Ovary (tissue), 9 donors: ENCODE results near the gene TEX51. TPM values are rescaled to one million over a fixed set of nuclear protein-coding genes. Genes with fewer than 3 reads are reported as not detected.

ENCODE experiments used
- DNase-seq, 5 donors: peaks; one replicate each; pipeline ENCODE4 v3.0.0-alpha.2; 2019 to 2020
- H3K27ac ChIP-seq, 2 donors: fragments of 200-600 bp; one replicate each; pipeline versions ENCODE4 v1.5.1 to v1.8.0; 2019 to 2022
- H3K27me3 ChIP-seq: fragments of 200-600 bp; one replicate; pipeline ENCODE4 v1.8.0; 2022
- H3K36me3 ChIP-seq: fragments of 200-600 bp; sonication (generic); one replicate; pipeline ENCODE4 v1.5.1; 2019
- H3K4me1 ChIP-seq: one replicate; pipeline ENCODE4 v1.8.1; 2013; ENCODE audit warnings: mild to moderate bottlenecking, moderate library complexity; ENCODE audit not compliant: insufficient read depth
- H3K4me3 ChIP-seq: fragments of 200-600 bp; sonication (generic); one replicate; pipeline ENCODE4 v1.5.1; 2017
- H3K9me3 ChIP-seq, 2 donors: fragments of 200-600 bp in 1 of 2; sonication (generic) in 1 of 2; one replicate each; pipeline versions ENCODE4 v1.5.1 to v1.8.1; 2013 to 2019; ENCODE audit warnings: mild to moderate bottlenecking in 1 of 2, moderate library complexity in 1 of 2
- CTCF ChIP-seq, 3 donors: fragments of 450-650 bp in 2 of 3; fragments of 200-600 bp in 1 of 3; IDR thresholded peaks; one replicate each; pipeline versions ENCODE4 v1.5.1 to v1.8.0; 2016 to 2022; ENCODE audit warnings: antibody characterized with exemption in 3 of 3, mild to moderate bottlenecking in 1 of 3
- EP300 ChIP-seq: sonication (generic); formaldehyde crosslinking; IDR thresholded peaks from one replicate; pipeline ENCODE4 v1.6.1; 2017; ENCODE audit warnings: antibody characterized with exemption
- POLR2A ChIP-seq: fragments of 450-650 bp; IDR thresholded peaks from one replicate; pipeline ENCODE4 v1.6.1; 2017; ENCODE audit warnings: antibody characterized with exemption, mild to moderate bottlenecking, moderate library complexity
- WGBS, 3 donors: extraction: QIAGEN DNeasy Blood & Tissue Kit in 1 of 3; methylation state at CpG; one replicate each; pipeline versions ENCODE4 v1.1.5 to v1.1.7; 2013 to 2017; 5-methylcytosine and 5-hydroxymethylcytosine counted together
- intact Hi-C, 4 donors: fragments of 100-400 bp; cut with DNase I; formaldehyde crosslinking; loops; one replicate each; pipeline versions ENCODE4 v1.11.0 to v1.15.1; 2022 to 2023
- polyA plus RNA-seq, 2 donors: library from polyadenylated mRNA; stranded (reverse); fragments of 200-250 nt in 1 of 2; fragments of 350-450 nt in 1 of 2; fragmentation: Illumina TruSeq in 1 of 2; extraction: RNeasy Lipid Tissue Mini Kit (QIAGEN cat#74804) in 1 of 2; gene quantifications; one replicate each; pipeline ENCODE4 v1.2.3, GENCODE V29; 2013 to 2014
- total RNA-seq, 7 donors: library from RNA; depleted of rRNA in 2 of 7; stranded (reverse); fragments of >200 nt in 2 of 7; fragmentation: NEBNext Ultra II Directional in 3 of 7; extraction: Animal tissue kit (Norgen Biotek cat#: 25700) in 3 of 7; gene quantifications; one replicate each; pipeline versions ENCODE4 v1.1.0 to v1.2.4, GENCODE V29; 2016 to 2023
- donor health status: DM: no; HTN: no; CAD: no; lungs with moderate emphysema.
- donor health status: DM: no; HTN: no; CAD: no.
- donor health status: Bipolar disorder and iron deficiency.
- donor health status: DM: yes; HTN: yes; CAD: no.
- donor health status: DM: no; HTN: no; CAD: no.
- donor health status: DM: yes; HTN: yes; CAD: no.

TEX51 gene
- total and polyA plus RNA-seq, 9 donors: not detected

DNA sequence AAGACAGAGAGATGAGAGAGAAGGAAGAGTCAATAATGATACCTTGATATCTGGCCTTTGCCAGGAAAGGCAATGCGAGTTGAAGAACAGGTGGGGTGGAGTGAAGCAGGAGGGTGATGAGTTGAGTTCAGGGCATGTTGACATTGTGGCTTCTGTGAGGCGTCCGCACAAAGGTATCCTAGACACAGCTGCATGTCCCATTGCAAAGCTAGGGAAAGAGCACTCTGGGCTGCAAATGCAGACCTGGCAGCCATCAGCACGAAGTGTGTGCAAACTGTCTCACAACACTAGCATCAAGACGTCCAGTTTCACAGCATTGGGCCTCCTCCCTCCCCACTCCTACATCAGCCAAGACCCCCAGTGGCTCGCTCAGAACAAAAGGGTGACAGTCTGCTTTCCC, 36.1 kb downstream of the TEX51 start:
- intact Hi-C loops: no loop called here

GRCh38 chr2:126935774-126936173, 37.1 kb downstream of the TEX51 start:
- H3K9me3 ChIP-seq: peaks cover 0 to 2% of the 10 kb centered on the region in 2 donors
- intact Hi-C loops: no loop called here
- DNase-seq: no peak
- no peak overlapping the region for H3K27ac ChIP-seq
- no peaks in the 10 kb centered on the region for H3K4me1 ChIP-seq
- no peak overlapping the region for H3K4me3 ChIP-seq
- TF ChIP-seq EP300 (no peak), POLR2A (no peak), CTCF (IDR thresholded peaks at IDR 0.05) (no peak)
- WGBS, 3 donors: 62 to 75% (median 66%) methylated on average over 5 of the region's 5 CpGs
- H3K27me3 ChIP-seq: no peaks in the 10 kb centered on the region
- H3K36me3 ChIP-seq: no peaks in the 10 kb centered on the region

More for the DNA sequence above, 36.1 kb downstream of the TEX51 start:
- no peaks in the 10 kb centered on the region for H3K27me3 ChIP-seq
- no peak for TF ChIP-seq EP300
- no peak for TF ChIP-seq POLR2A
- TF ChIP-seq CTCF (IDR thresholded peaks at IDR 0.05): no peak
- H3K9me3 ChIP-seq: peaks cover 0 to 6% of the 10 kb centered on the region in 2 donors
- no peaks in the 10 kb centered on the region for H3K4me1 ChIP-seq
- H3K36me3 ChIP-seq: no peaks in the 10 kb centered on the region
- 64 to 80% (median 67%) methylated on average over 6 of the region's 6 CpGs for WGBS, 3 donors
- DNase-seq: no peak
- H3K27ac ChIP-seq: no peak overlapping the region
- H3K4me3 ChIP-seq: no peak overlapping the region

GRCh38 chr2:126936219-126936723, 37.6 kb downstream of the TEX51 start:
- H3K27me3 ChIP-seq: no peaks in the 10 kb centered on the region
- no peaks in the 10 kb centered on the region for H3K36me3 ChIP-seq
- no peaks in the 10 kb centered on the region for H3K4me1 ChIP-seq
- WGBS, 3 donors: 83 to 90% (median 85%) methylated on average over 4 of the region's 4 CpGs
- intact Hi-C loops: no loop called here
- no peak for DNase-seq
- H3K9me3 ChIP-seq: no peaks in the 10 kb centered on the region
- H3K4me3 ChIP-seq: no peak overlapping the region
- TF ChIP-seq POLR2A (no peak), CTCF (IDR thresholded peaks at IDR 0.05) (no peak), EP300 (no peak)
- H3K27ac ChIP-seq: no peak overlapping the region

DNA sequence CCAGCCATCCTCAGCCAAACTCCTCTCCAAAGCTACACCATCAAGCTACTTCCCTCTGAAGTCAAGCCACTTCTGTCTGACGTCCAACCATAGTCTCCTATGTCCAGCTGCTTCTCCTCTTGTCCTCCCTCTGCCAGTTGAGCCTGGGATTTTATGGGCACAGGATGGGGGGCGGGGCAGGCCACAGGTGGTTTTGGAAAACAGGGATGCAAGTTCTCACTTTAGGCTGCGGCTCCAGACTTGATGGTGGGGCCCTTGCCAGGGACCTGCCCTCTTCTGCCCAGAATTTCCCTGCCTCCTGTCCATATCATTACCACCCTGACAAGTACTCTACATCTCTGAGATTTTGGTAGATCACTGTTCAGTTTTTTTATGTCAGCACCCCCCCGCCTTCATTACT, 41.6 kb downstream of the TEX51 start:
- no peak overlapping the region for H3K27ac ChIP-seq
- no peaks in the 10 kb centered on the region for H3K4me1 ChIP-seq
- H3K4me3 ChIP-seq: no peak overlapping the region
- intact Hi-C loops: no loop called here
- H3K36me3 ChIP-seq: no peaks in the 10 kb centered on the region
- no peaks in the 10 kb centered on the region for H3K27me3 ChIP-seq
- WGBS, 3 donors: 75 to 82% (median 76%) methylated on average over 4 of the region's 4 CpGs
- no peak for DNase-seq
- H3K9me3 ChIP-seq: no peaks in the 10 kb centered on the region
- TF ChIP-seq CTCF (IDR thresholded peaks at IDR 0.05): no peak
- no peak for TF ChIP-seq EP300
- no peak for TF ChIP-seq POLR2A
